GM21447 (cell line): ENCODE results near the gene GOLGA6L10.
"Not testable (repeated sequence)": the region's sequence is repeated elsewhere in the genome, so short reads cannot be mapped to it uniquely, and the experiment has no call there.

ENCODE experiments used
- ATAC-seq: cut with Tn5 transposase; IDR thresholded peaks from one replicate; pipeline ENCODE4 v1.9.1; 2021; ENCODE audit not compliant: unreplicated experiment

The GOLGA6L10 gene

GRCh38 chr15:82301296-82302016 is 47.8 kb downstream of the GOLGA6L10 start:
- no peak for ATAC-seq

GRCh38 chr15:82300883-82301282 is 48.4 kb downstream of the GOLGA6L10 start:
- no peak for ATAC-seq

- not testable (repeated sequence) for ATAC-seq
Observed at GRCh38 chr15:82300326-82300725, 48.9 kb downstream of the GOLGA6L10 start.

- ATAC-seq: not testable (repeated sequence)
Observed at GRCh38 chr15:82299511-82299914, 49.8 kb downstream of the GOLGA6L10 start.

GRCh38 chr15:82298520-82298919 is 50.8 kb downstream of the GOLGA6L10 start:
- no peak for ATAC-seq

- no peak for ATAC-seq
Observed at GRCh38 chr15:82298032-82298431, 51.2 kb downstream of the GOLGA6L10 start.

GRCh38 chr15:82297546-82297945 is 51.7 kb downstream of the GOLGA6L10 start:
- no peak for ATAC-seq

- ATAC-seq: no peak
Observed at GRCh38 chr15:82294061-82294690, 55.1 kb downstream of the GOLGA6L10 start.

GRCh38 chr15:82292271-82292670 is 57.0 kb downstream of the GOLGA6L10 start:
- no peak for ATAC-seq
